HG02943 (cell line): ENCODE data around the gene SLC30A10.
"Not testable (repeated sequence)": the region's sequence is repeated elsewhere in the genome, so short reads cannot be mapped to it uniquely, and the experiment has no call there.

Experiments used
- ATAC-seq: cut with Tn5 transposase; IDR thresholded peaks from one replicate; pipeline ENCODE4 v1.9.1; 2021; ENCODE audit warnings: mild to moderate bottlenecking, low read depth, moderate library complexity; ENCODE audit not compliant: unreplicated experiment

Gene SLC30A10

GRCh38 chr1:219898375-219898774, 30.0 kb downstream of the SLC30A10 start:
- no peak for ATAC-seq

GRCh38 chr1:219897914-219898313, 30.4 kb downstream of the SLC30A10 start:
- ATAC-seq = no peak

GRCh38 chr1:219892271-219892670, 36.1 kb downstream of the SLC30A10 start:
- not testable (repeated sequence) for ATAC-seq

- not testable (repeated sequence) for ATAC-seq
These were observed 36.5 kb downstream of the SLC30A10 start for GRCh38 chr1:219891846-219892245.

DNA sequence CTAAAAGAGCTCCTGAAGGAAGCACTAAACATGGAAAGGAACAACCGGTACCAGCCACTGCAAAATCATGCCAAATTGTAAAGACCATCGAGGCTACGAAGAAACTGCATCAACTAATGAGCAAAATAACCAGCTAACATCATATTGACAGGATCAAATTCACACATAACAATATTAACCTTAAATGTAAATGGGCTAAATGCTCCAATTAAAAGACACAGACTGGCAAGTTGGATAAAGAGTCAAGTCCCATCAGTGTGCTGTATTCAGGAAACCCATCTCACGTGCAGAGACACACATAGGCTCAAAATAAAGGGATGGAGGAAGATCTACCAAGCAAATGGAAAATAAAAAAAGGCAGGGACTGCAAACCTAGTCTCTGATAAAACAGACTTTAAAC, 39.7 kb downstream of the SLC30A10 start:
- ATAC-seq = not testable (repeated sequence)

- no peak for ATAC-seq
These were observed 42.7 kb downstream of the SLC30A10 start for GRCh38 chr1:219885680-219886079.

DNA sequence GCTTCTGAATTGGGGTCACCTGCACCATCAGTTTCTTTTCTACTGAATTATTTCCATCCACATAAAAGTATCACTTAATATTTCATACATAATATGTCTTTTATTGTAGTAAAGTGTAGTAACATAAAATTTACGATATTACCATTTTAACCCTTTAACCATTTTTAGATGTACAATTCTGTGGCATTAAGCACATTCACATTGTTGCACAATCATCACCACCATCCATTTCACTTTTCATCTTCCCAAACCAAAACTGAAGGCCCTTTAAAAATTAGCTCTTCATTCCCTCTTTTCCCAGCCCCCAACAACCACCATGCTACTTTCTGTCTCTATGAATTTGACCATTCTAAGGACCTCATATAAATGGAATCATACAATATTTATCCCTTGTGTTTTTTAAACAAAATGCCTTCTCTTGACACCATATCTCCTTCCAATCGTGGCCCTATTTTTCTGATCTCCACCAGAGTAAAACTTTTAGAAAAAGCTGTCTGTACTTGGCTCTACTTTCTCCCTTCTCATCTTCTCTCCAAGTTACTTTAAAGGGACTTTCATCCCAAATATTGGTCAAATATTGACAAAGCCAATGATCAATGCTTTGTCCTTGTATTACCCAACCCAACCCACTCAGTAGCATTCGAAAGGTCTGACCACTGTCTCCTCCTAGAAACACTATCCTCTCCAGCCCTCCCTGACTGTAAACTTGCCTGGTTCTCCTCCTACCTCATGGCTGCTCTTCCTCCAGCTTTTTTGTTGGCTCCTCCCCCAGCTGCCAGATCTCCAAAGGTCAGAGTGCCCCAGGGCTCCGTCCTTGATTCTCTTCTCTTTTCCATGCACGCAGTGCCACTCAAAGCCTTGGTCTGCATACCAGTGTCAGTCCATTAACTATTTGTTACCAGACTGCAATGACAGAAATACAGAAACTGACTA, 44.7 kb downstream of the SLC30A10 start:
- ATAC-seq = no peak

DNA sequence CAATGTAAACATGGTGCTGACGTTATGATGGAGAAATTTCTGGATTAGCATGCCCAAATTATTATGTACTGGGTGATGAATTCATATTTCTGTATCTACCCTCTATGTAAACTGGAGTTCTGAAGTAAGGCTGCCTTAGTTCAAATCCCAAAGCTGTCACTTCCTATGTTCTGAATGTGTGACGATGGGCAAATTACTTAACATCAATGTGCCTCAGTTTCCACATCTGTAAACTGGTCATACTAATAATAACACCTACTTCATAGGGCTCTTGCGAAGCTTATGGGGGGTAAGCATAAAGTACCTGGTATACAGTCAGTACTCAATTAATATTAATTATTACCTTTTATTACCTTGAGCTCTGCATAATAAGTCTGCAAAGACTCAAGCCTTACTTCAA, 45.6 kb downstream of the SLC30A10 start:
- ATAC-seq = no peak

DNA sequence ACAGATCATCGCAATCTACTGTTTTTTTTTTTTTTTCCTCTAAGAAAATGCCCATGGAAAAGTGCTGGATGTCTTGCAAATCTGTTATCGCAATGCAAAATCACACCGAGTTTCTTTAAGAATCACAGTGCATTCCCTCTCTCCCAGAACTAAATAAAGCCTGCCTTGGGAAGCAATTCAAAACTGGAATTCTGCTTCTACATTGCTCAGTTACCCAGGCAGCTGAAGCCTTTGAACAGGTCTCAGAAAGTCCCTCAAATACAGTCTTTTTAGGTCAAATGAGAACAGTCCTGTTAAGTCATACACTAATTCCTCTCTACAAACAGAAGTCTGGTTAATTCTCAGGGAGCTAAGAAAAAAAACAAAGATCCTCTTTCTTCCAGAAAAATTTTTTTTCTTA, 46.3 kb downstream of the SLC30A10 start:
- ATAC-seq = no peak

DNA sequence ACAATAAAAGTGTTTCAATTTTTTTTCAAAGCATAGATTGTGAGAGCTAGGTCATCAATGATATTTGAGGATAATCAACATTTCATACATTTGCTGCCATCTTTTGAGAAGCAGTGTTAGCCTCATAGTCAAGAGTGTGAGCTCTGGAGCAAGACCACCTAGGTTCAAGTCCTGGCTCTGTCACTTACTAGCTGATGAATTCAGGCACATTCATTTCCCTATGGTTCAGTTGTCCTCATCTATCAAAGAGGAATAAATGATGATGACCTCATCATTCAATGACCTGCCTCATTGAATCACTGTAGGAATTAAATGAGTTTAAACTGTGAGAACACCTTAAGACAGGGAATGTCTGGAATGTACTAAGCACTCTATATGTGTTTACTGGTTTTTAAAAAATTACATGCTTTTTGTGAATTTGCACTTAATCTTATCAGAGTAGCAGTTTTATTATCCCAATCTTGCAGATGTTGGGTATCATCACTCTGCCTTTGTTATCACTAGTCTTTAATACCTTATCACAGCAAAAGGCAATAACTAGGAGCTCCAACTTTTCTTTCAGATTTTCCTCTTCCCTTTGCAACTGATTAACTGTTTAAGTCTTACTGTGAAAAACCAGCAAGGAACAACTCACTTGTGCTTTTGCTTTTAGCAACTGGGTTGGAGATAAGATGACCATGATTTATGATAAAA, 47.4 kb downstream of the SLC30A10 start:
- no peak for ATAC-seq

DNA sequence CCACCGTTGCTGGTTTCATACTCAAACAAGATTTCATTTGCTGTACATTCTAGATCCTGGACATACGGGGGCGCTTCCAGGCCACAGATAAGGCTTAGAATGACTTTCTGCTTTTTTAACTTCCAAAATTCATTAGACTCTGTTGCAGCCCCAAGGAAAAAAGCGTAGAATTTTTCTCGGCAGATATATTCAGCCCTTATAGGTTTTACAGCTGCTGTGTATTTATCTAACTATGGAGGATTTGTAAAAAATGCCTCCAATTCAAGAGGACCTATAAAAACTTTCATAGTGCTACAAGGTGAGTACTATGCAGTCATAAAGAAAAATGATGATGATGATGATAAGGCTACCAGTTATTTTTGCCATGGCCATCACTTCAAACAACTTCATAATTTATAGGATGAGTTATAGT, 51.6 kb downstream of the SLC30A10 start:
- no peak for ATAC-seq

DNA sequence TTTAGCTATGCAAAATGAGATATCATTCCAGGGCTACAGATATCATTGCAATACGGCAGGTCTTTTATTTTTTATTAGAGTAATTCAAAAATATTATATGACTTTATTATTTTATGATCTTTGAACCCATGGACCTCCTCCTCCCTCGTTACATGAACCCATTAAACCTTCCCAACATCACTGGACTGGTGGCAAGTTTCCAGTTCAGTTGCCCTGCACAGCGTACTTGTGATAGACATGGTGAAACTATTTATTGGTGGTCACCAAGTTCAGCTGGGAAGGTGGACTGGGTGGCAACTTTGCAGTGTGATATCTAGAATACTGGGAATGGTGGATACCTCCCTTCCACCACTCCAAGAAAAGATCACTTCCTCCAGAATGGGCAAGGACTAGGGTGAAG, 52.5 kb downstream of the SLC30A10 start:
- no peak for ATAC-seq

DNA sequence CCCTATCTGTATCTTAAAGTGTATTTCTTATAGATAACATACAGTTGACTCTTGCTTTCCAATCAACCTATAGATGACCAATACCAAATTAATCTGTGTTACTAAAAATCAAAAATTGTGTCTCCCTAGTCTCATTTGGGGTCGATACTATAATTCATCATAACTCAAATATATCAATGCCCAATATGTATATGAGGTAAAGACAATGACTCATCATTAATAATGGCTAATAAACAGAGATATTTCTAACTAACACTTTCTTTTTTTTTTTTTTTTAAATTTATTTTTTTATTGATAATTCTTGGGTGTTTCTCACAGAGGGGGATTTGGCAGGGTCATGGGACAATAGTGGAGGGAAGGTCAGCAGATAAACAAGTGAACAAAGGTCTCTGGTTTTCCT, 55.8 kb downstream of the SLC30A10 start:
- not testable (repeated sequence) for ATAC-seq

GRCh38 chr1:219871427-219872057, 56.8 kb downstream of the SLC30A10 start:
- ATAC-seq = no peak

DNA sequence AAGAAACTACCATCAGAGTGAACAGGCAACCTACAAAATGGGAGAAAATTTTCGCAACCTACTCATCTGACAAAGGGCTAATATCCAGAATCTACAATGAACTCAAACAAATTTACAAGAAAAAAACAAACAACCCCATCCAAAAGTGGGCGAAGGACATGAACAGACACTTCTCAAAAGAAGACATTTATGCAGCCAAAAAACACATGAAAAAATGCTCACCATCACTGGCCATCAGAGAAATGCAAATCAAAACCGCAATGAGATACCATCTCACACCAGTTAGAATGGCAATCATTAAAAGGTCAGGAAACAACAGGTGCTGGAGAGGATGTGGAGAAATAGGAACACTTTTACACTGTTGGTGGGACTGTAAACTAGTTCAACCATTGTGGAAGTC, 59.7 kb downstream of the SLC30A10 start:
- ATAC-seq = not testable (repeated sequence)
